ENCODE results near the gene TMEM80.

DNA sequence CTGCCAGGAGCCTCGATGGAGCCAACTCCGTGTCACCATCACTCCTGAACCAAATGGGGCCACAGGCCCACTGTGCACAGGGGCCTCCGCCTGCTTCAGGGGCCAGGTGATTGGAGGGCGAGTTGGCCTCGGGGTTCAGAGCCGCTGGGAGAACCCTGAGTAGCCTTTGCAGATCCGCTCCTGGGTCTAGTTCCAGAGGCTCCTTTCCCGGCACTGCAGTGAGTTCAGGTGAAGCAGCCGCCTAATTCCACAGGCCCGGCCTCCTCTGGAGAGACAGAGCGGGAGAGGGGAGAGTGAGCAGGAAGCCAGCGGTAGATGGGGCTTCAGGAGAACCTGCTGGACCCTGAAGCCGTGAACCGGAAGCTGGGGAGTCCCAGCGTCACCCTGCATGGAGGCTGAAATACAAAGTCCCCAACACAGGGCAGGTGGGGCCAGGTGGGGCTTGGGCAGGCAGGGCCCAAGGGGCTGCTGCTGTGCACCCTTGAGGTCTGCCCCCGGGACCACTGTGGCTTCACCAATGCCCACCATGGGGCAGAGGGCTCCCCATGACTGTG, 36.0 kb upstream of the TMEM80 start:
- TF ChIP-seq, protein P1, sequence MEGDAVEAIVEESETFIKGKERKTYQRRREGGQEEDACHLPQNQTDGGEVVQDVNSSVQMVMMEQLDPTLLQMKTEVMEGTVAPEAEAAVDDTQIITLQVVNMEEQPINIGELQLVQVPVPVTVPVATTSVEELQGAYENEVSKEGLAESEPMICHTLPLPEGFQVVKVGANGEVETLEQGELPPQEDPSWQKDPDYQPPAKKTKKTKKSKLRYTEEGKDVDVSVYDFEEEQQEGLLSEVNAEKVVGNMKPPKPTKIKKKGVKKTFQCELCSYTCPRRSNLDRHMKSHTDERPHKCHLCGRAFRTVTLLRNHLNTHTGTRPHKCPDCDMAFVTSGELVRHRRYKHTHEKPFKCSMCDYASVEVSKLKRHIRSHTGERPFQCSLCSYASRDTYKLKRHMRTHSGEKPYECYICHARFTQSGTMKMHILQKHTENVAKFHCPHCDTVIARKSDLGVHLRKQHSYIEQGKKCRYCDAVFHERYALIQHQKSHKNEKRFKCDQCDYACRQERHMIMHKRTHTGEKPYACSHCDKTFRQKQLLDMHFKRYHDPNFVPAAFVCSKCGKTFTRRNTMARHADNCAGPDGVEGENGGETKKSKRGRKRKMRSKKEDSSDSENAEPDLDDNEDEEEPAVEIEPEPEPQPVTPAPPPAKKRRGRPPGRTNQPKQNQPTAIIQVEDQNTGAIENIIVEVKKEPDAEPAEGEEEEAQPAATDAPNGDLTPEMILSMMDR (IDR thresholded peaks at IDR 0.05 in 8 of 11, conservative IDR thresholded peaks at IDR 0.05 in 3 of 11), result no peak
- peak in 1 of 3 donors; percentile 8 for TF ChIP-seq POLR2AphosphoS5 (IDR thresholded peaks at IDR 0.05)
